ENCODE measurements around the gene PREX1. TPM values are rescaled to one million over a fixed set of nuclear protein-coding genes. Genes with fewer than 3 reads are reported as not detected.
A peak's percentile ranks its signal among the peaks of the same experiment; 100 is the strongest.

The PREX1 gene
- total and polyA plus RNA-seq, 2 donors (not counting 3 experiments of a cell fraction or from before 2014, with no cell fraction given): 51.3 to 72.9 TPM

- Histone ChIP-seq H3K36me3 (ENCODE audit: control insufficient read depth in 2 of 2, extremely low read depth in 1 of 2, insufficient read depth in 2 of 2, low read length in 2 of 2) (no peaks in the 10 kb centered on the region), H3K9me3 (replicated peaks; ENCODE audit: control insufficient read depth, insufficient read depth, low read length) (no peaks in the 10 kb centered on the region), H3K4me2 (ENCODE audit: insufficient read depth, low read length) (peak overlapping the region; percentile 28), H3K4me1 (ENCODE audit: control insufficient read depth, extremely low read depth, insufficient read depth, low read length) (peaks cover 18% of the 10 kb centered on the region), H3K79me2 (ENCODE audit: control insufficient read depth, insufficient read depth, low read length) (peaks cover 95% of the 10 kb centered on the region), H2AFZ (ENCODE audit: low read depth, low read length) (no peak overlapping the region), H3K4me3 (replicated peaks in 1 of 3; ENCODE audit: insufficient read depth in 1 of 3, low read depth in 1 of 3, low read length in 3 of 3) (no peak overlapping the region), H3K27ac (ENCODE audit: insufficient read depth, low read depth, low read length) (peak overlapping the region; percentile 13), H4K20me1 (replicated peaks; ENCODE audit: control insufficient read depth, extremely low read depth, insufficient read depth, low read length) (peaks cover 6% of the 10 kb centered on the region), H3K27me3 (ENCODE audit: control insufficient read depth in 2 of 2, insufficient read depth in 2 of 2, low read length in 2 of 2) (no peaks in the 10 kb centered on the region), H3K9ac (replicated peaks; ENCODE audit: extremely low read depth, insufficient read depth, low read length) (no peak overlapping the region), H3K9me1 (replicated peaks; ENCODE audit: control insufficient read depth, extremely low read depth, insufficient read depth, low read length) (no peaks in the 10 kb centered on the region)
- ChIA-PET POLR2A (no interaction called here), CTCF (interaction anchor here (0.7 to 1.4 kb wide), 3 partner anchors 8 to 53 kb away, joined by 3 to 4 read pairs (median 3); no protein-coding TSS in a partner anchor)
- peak; percentile 85 for FAIRE-seq
- dilution Hi-C loops (cut with MboI; ENCODE audit: extremely low pct_ligation_motif_present, low sequenced_read_pairs): no loop called here
- DNase-seq (ENCODE audit: low read depth, low spot score): peak; percentile 83
- intact Hi-C loops (cut with micrococcal nuclease): loop anchor here (1.0 kb wide), 1 partner anchor 40 kb away; no protein-coding TSS in a partner anchor
- BruUV-seq (replicated peaks): no TSS peak
- TF ChIP-seq FOS (IDR thresholded peaks at IDR 0.05; ENCODE audit: borderline replicate concordance, insufficient read depth, low read length) (no peak), EZH2 (IDR thresholded peaks at IDR 0.05; ENCODE audit: borderline replicate concordance, low read depth, low read length, severe bottlenecking) (no peak), CTCF (IDR thresholded peaks at IDR 0.05; ENCODE audit: extremely low read depth in 1 of 2, insufficient read depth in 1 of 2, low read depth in 1 of 2, low read length in 2 of 2) (no peak), POLR2AphosphoS5 (IDR thresholded peaks at IDR 0.05; ENCODE audit: insufficient read depth, low read depth, low read length) (no peak), MYC (IDR thresholded peaks at IDR 0.05; ENCODE audit: low read depth, low read length) (no peak), POLR2A (IDR thresholded peaks at IDR 0.05; ENCODE audit: low read depth, low read length) (no peak), MAX (IDR thresholded peaks at IDR 0.05; ENCODE audit: insufficient read depth, insufficient read length) (no peak), GATA2 (IDR thresholded peaks at IDR 0.05; ENCODE audit: insufficient read depth, insufficient read length, low read depth, low read length) (no peak), JUN (IDR thresholded peaks at IDR 0.05; ENCODE audit: borderline replicate concordance, insufficient read depth, insufficient read length, low read depth) (no peak)
Measured at GRCh38 chr20:48791666-48792071, 36.1 kb downstream of the PREX1 start.
